ENCODE measurements around the gene CIAO3. TPM values are rescaled to one million over a fixed set of nuclear protein-coding genes. Genes with fewer than 3 reads are reported as not detected.

Gene CIAO3
- total and polyA plus RNA-seq, 10 of the 15 experiments (the other 5 are each of a cell fraction or from before 2014, with no cell fraction given) = 1.4 to 37.5 (median 30.8) TPM

- no peak for TF ChIP-seq CUX1 (IDR thresholded peaks at IDR 0.05; ENCODE audit: insufficient replicate concordance, low read depth, low read length)
- no peak for TF ChIP-seq FOXM1 (IDR thresholded peaks at IDR 0.05; ENCODE audit: low read depth, low read length)
- TF ChIP-seq GABPA (IDR thresholded peaks at IDR 0.05; ENCODE audit: low read depth) = no peak
- no peak for TF ChIP-seq JUNB (IDR thresholded peaks at IDR 0.05)
- no peak for TF ChIP-seq MEF2B (IDR thresholded peaks at IDR 0.05; ENCODE audit: partially characterized antibody, poor library complexity, severe bottlenecking)
- TF ChIP-seq ASH2L (IDR thresholded peaks at IDR 0.05; ENCODE audit: borderline replicate concordance, low read depth) = no peak
- no peak for TF ChIP-seq IRF4 (IDR thresholded peaks at IDR 0.05; ENCODE audit: low read depth, low read length)
- TF ChIP-seq HDGF (IDR thresholded peaks at IDR 0.05) = no peak
- TF ChIP-seq CREB1 (IDR thresholded peaks at IDR 0.05; ENCODE audit: low read depth) = no peak
- no peak for TF ChIP-seq CHD4 (IDR thresholded peaks at IDR 0.05)
Measured at GRCh38 chr16:724188-725040, 16.4 kb downstream of the CIAO3 start (continued).

All from GM12878 (cell line).